Endothelial cell of umbilical vein (primary cell): ENCODE data around the gene DPY30. TPM values are rescaled to one million over a fixed set of nuclear protein-coding genes. Genes with fewer than 3 reads are reported as not detected.

Experiments
- Bru-seq: library from RNA; stranded (reverse); fragments of 400-500 nt; gene quantifications from one replicate; lab custom pipeline; 2021; lab: Mats Ljungman, UMichigan
- BruChase-seq, 2 experiments: library from RNA; stranded (reverse); fragments of 400-500 nt; gene quantifications; one replicate each; lab custom pipeline; 2021; lab: Mats Ljungman, UMichigan
- BruUV-seq: library from RNA; stranded (reverse); fragments of 400-500 nt; replicated peaks from 2 replicates; lab custom pipeline; 2021; lab: Mats Ljungman, UMichigan
- CTCF ChIA-PET: fragments of 300-600, 350-600 bp; sonication (Branson Sonifier 250); formaldehyde crosslinking; loops from one replicate; lab custom pipeline; 2021; ENCODE audit warnings: antibody characterized with exemption, inconsistent platforms; lab: Charles Lee
- POLR2A ChIA-PET: fragments of 300-600, 350-600 bp; sonication (Branson Sonifier 250); formaldehyde crosslinking; loops from one replicate; lab custom pipeline; 2021; ENCODE audit warnings: antibody characterized with exemption, inconsistent platforms; lab: Charles Lee
- DNase-seq: peaks from one replicate; pipeline ENCODE4 v3.0.0-alpha.2; 2011; ENCODE audit warnings: low read depth, low spot score
- FAIRE-seq: peaks from 2 replicates; lab custom pipeline; 2011; peaks lifted over from hg19 to GRCh38; lab: Jason Lieb, UNC
- H2AFZ ChIP-seq: 2 replicates; pipeline ENCODE4 v1.6.0; 2012; ENCODE audit warnings: low read depth, low read length, control low read depth, inconsistent platforms
- H3K27ac ChIP-seq: 2 replicates; pipeline ENCODE4 v1.5.1; 2011; ENCODE audit warnings: low read depth, mild to moderate bottlenecking, control low read depth, low read length, moderate library complexity; ENCODE audit not compliant: insufficient read depth
- H3K27me3 ChIP-seq, 2 experiments: 2 replicates each; pipeline versions ENCODE4 v1.6.0 to v1.6.1; 2011; ENCODE audit warnings: low read length in 2 of 2, mixed read lengths in 1 of 2; ENCODE audit not compliant: control insufficient read depth in 2 of 2, insufficient read depth in 2 of 2
- H3K36me3 ChIP-seq, 2 experiments: 2 replicates in 1 of 2; 3 replicates in 1 of 2; pipeline ENCODE4 v1.5.1; 2011; ENCODE audit warnings: low read length in 2 of 2, mild to moderate bottlenecking in 1 of 2, moderate library complexity in 1 of 2; ENCODE audit not compliant: control insufficient read depth in 2 of 2, insufficient read depth in 2 of 2; ENCODE audit errors: extremely low read depth in 1 of 2
- H3K4me1 ChIP-seq: 3 replicates; pipeline ENCODE4 v1.5.1; 2011; ENCODE audit warnings: mild to moderate bottlenecking, low read length; ENCODE audit not compliant: control insufficient read depth, insufficient read depth; ENCODE audit errors: extremely low read depth
- H3K4me2 ChIP-seq: 2 replicates; pipeline ENCODE4 v1.6.1; 2011; ENCODE audit warnings: low read length, control low read depth, mixed read lengths; ENCODE audit not compliant: insufficient read depth
- H3K4me3 ChIP-seq, 3 experiments: fragments of 200-600 bp in 1 of 3; sonication (generic), shearing (Covaris generic) in 1 of 3; replicated peaks in 1 of 3; 2 replicates each; pipeline ENCODE4 v1.5.1; 2011 to 2016; ENCODE audit warnings: control low read depth in 3 of 3, low read length in 3 of 3, mild to moderate bottlenecking in 2 of 3, inconsistent platforms in 1 of 3, low read depth in 1 of 3, moderate library complexity in 1 of 3; ENCODE audit not compliant: insufficient read depth in 1 of 3
- H3K79me2 ChIP-seq: 2 replicates; pipeline ENCODE4 v1.6.0; 2012; ENCODE audit warnings: low read length, inconsistent platforms; ENCODE audit not compliant: control insufficient read depth, insufficient read depth
- H3K9ac ChIP-seq: replicated peaks from 2 replicates; pipeline ENCODE3; 2011; ENCODE audit warnings: low read length, control low read depth; ENCODE audit not compliant: insufficient read depth; ENCODE audit errors: extremely low read depth
- H3K9me1 ChIP-seq: replicated peaks from 3 replicates; pipeline ENCODE4 v1.6.0; 2011; ENCODE audit warnings: mild to moderate bottlenecking, low read length; ENCODE audit not compliant: control insufficient read depth, insufficient read depth; ENCODE audit errors: extremely low read depth
- H3K9me3 ChIP-seq: replicated peaks from 2 replicates; pipeline ENCODE4 v1.5.1; 2012; ENCODE audit warnings: low read length, inconsistent platforms; ENCODE audit not compliant: control insufficient read depth, insufficient read depth
- H4K20me1 ChIP-seq: replicated peaks from 2 replicates; pipeline ENCODE3; 2011; ENCODE audit warnings: mild to moderate bottlenecking, low read length; ENCODE audit not compliant: control insufficient read depth, insufficient read depth; ENCODE audit errors: extremely low read depth
- CTCF ChIP-seq, 2 donors: IDR thresholded peaks; 1 replicate in 1 of 2; 2 replicates in 1 of 2; pipeline ENCODE4 v1.5.1; 2011; ENCODE audit warnings: low read length in 2 of 2, mild to moderate bottlenecking in 2 of 2, moderate library complexity in 2 of 2, control low read depth in 1 of 2, inconsistent platforms in 1 of 2, low read depth in 1 of 2; ENCODE audit not compliant: insufficient read depth in 1 of 2; ENCODE audit errors: extremely low read depth in 1 of 2
- EZH2 ChIP-seq: IDR thresholded peaks from 2 replicates; pipeline ENCODE4 v1.6.1; 2012; ENCODE audit warnings: borderline replicate concordance, low read depth, mild to moderate bottlenecking, moderate library complexity, low read length, inconsistent platforms; ENCODE audit not compliant: severe bottlenecking
- GATA2 ChIP-seq: IDR thresholded peaks from 2 replicates; pipeline ENCODE4 v1.7.0; 2011; ENCODE audit warnings: low read depth, mild to moderate bottlenecking, moderate library complexity, mixed read lengths, low read length; ENCODE audit not compliant: insufficient read length, insufficient read depth
- POLR2A ChIP-seq: IDR thresholded peaks from 2 replicates; pipeline ENCODE4 v1.6.1; 2012; ENCODE audit warnings: low read depth, mild to moderate bottlenecking, control low read depth, low read length
- POLR2AphosphoS5 ChIP-seq: IDR thresholded peaks from 2 replicates; pipeline ENCODE4 v1.6.1; 2012; ENCODE audit warnings: low read depth, mild to moderate bottlenecking, control low read depth, low read length, moderate library complexity; ENCODE audit not compliant: insufficient read depth
- dilution Hi-C: fragments of 300-500 bp; cut with MboI; formaldehyde crosslinking; loops from one replicate; pipeline ENCODE4 v1.15.0; 2019; ENCODE audit warnings: low sequenced_read_pairs; ENCODE audit not compliant: extremely low pct_ligation_motif_present
- intact Hi-C: fragments of 100-400 bp; cut with micrococcal nuclease; formaldehyde crosslinking; loops from one replicate; pipeline ENCODE4 v1.10.0; 2022
- long read RNA-seq: library from polyadenylated mRNA; stranded (forward); transcript quantifications from one replicate; pipeline ENCODE4 v2.0.0, GENCODE V29; 2021
- polyA minus RNA-seq, 3 experiments: library from RNA; depleted of rRNA, polyadenylated mRNA; stranded (reverse); fragments of >200 nt; gene quantifications; 1 replicate in 1 of 3; 2 replicates in 2 of 3; pipeline ENCODE4 v1.2.3, GENCODE V29; 2011
- polyA plus RNA-seq, 4 experiments: library from polyadenylated mRNA; depleted of rRNA in 3 of 4; stranded (reverse) in 3 of 4; unstranded in 1 of 4; fragments of >200 nt; gene quantifications; 2 replicates each; pipeline versions ENCODE4 v1.2.1 to v1.2.3, GENCODE V29; 2011 to 2012; ENCODE audit warnings: missing spikeins in 1 of 4
- total RNA-seq: library from RNA; stranded (reverse); gene quantifications from 2 replicates; pipeline ENCODE4 v1.2.3, GENCODE V29; 2021

DPY30 gene
- total RNA-seq: 77.5 and 83.4 TPM in 2 replicates
- polyA plus RNA-seq: 61.3 and 78.4 TPM in 2 replicates
- polyA plus RNA-seq (2011; cell fraction: cytosol; rRNA removed): 110 and 133 TPM in 2 replicates
- 36.2 and 47.2 TPM in 2 replicates for polyA plus RNA-seq (2011; cell fraction: nucleus; rRNA removed)
- 110 and 137 TPM in 2 replicates for polyA plus RNA-seq (2012)
- 14.4 and 18.6 TPM in 2 replicates for polyA minus RNA-seq
- polyA minus RNA-seq (2011; cell fraction: cytosol; rRNA and poly(A)+ RNA removed): 39.5 TPM
- 7.2 and 7.9 TPM in 2 replicates for polyA minus RNA-seq (2011; cell fraction: nucleus; rRNA and poly(A)+ RNA removed)
- Bru-seq, nascent RNA: percentile 72 among the genes with signal in this experiment
- BruChase-seq, experiment 1, labeled RNA remaining after a 6-hour chase: percentile 80 among the genes with signal in this experiment
- percentile 68 among the genes with signal in this experiment for BruChase-seq, experiment 2, labeled RNA remaining after a 2-hour chase
- long read RNA-seq, transcript DPY30-201 (5 exons, 631 nt): minor isoform, 12 of 163 reads
- long read RNA-seq, transcript DPY30-202 (5 exons, 708 nt): major isoform, 124 of 163 reads
- long read RNA-seq, transcript DPY30-203 (6 exons, 523 nt): minor isoform, 9 of 163 reads
- long read RNA-seq, partial matches to known transcripts: 3 of 163 reads
- long read RNA-seq, other reads (novel, unspliced or antisense): 15 of 163 reads

- Histone ChIP-seq H3K4me2 (peak within 1 kb of the TSS; percentile 96), H2AFZ (peak within 1 kb of the TSS; percentile 94), H3K36me3 (no peaks in the 10 kb centered on the region), H4K20me1 (no peaks in the 10 kb centered on the region), H3K9me1 (no peaks in the 10 kb centered on the region), H3K9me3 (no peaks in the 10 kb centered on the region), H3K4me1 (peaks cover 10% of the 10 kb centered on the region), H3K9ac (peak within 1 kb of the TSS; percentile 85), H3K27me3 (no peaks in the 10 kb centered on the region), H3K4me3 (peak within 1 kb of the TSS; percentile 84 to 95 (median 94)), H3K27ac (peak within 1 kb of the TSS; percentile 60), H3K79me2 (peaks cover 9% of the 10 kb centered on the region)
- intact Hi-C loops (loop anchor here (1.0 kb wide), 1 partner anchor 24 kb away; the partner anchor contains the start of gene SPAST), dilution Hi-C loops (no loop called here)
- CTCF ChIA-PET: interaction anchor here (0.6 to 4.9 kb wide), 10 partner anchors 12 to 184 kb away, joined by 3 to 42 read pairs (median 3); partner anchors contain the start of gene SPAST
- TF ChIP-seq GATA2 (no peak), POLR2A (peak; percentile 99), EZH2 (no peak), CTCF (IDR thresholded peaks at IDR 0.05; ENCODE audit: extremely low read depth in 1 of 2, insufficient read depth in 1 of 2, low read depth in 1 of 2, low read length in 2 of 2) (no peak), POLR2AphosphoS5 (peak; percentile 98)
- DNase-seq (peak; percentile 96), FAIRE-seq (peak; percentile 87)
- POLR2A ChIA-PET: interaction anchor here (0.6 to 1.1 kb wide), 5 partner anchors 12 to 31 kb away, joined by 3 to 17 read pairs (median 3); partner anchors contain the start of gene SPAST
- TSS peak; percentile 99 for BruUV-seq
Observed at GRCh38 chr2:32039447-32040219, at the start of gene DPY30. TSS of gene DPY30 (minus strand) at chr2:32039805. CDS start at chr2:32039456, 349 bp downstream.
